DND-41 (cell line): Measurements from ENCODE around the gene TGFB1.
"Not testable (repeated sequence)": the region's sequence is repeated elsewhere in the genome, so short reads cannot be mapped to it uniquely, and the experiment has no call there.

Experiments
- ATAC-seq: fragments of 200-7000 bp; cut with Tn5 transposase; 3 replicates; pipeline ENCODE4 v1.9.1; 2021; ENCODE audit warnings: low read depth; ENCODE audit not compliant: insufficient read depth
- DNase-seq: peaks from one replicate; pipeline ENCODE4 v3.0.0-alpha.2; 2020
- H2AFZ ChIP-seq: 2 replicates; pipeline ENCODE4 v1.6.0; 2012; ENCODE audit warnings: low read depth, low read length
- H3K27ac ChIP-seq: 2 replicates; pipeline ENCODE4 v1.5.1; 2012; ENCODE audit warnings: low read length, inconsistent platforms
- H3K27me3 ChIP-seq: fragments of 200-600 bp; sonication (generic); 2 replicates; pipeline ENCODE4 v1.6.0; 2012; ENCODE audit warnings: low read length, mild to moderate bottlenecking, inconsistent platforms; ENCODE audit not compliant: insufficient read depth, poor library complexity
- H3K36me3 ChIP-seq: 2 replicates; pipeline ENCODE4 v1.5.1; 2012; ENCODE audit warnings: low read length, inconsistent platforms; ENCODE audit not compliant: insufficient read depth
- H3K4me1 ChIP-seq: 2 replicates; pipeline ENCODE4 v1.5.1; 2012; ENCODE audit warnings: mild to moderate bottlenecking, low read length; ENCODE audit not compliant: insufficient read depth
- H3K4me2 ChIP-seq: 2 replicates; pipeline ENCODE4 v1.6.0; 2012; ENCODE audit warnings: mild to moderate bottlenecking, moderate library complexity, low read length, inconsistent platforms; ENCODE audit not compliant: insufficient read depth
- H3K4me3 ChIP-seq, 2 experiments: fragments of 200-600 bp in 1 of 2; shearing (Covaris generic) in 1 of 2; 2 replicates each; pipeline ENCODE4 v1.5.1; 2012 to 2016; ENCODE audit warnings: inconsistent platforms in 2 of 2, low read length in 2 of 2, mild to moderate bottlenecking in 2 of 2, low read depth in 1 of 2, moderate library complexity in 1 of 2
- H3K79me2 ChIP-seq: 2 replicates; pipeline ENCODE4 v1.6.0; 2012; ENCODE audit warnings: low read length, inconsistent platforms; ENCODE audit not compliant: insufficient read depth
- H3K9ac ChIP-seq: 2 replicates; pipeline ENCODE4 v1.6.0; 2012; ENCODE audit warnings: low read depth, mild to moderate bottlenecking, inconsistent platforms, low read length, moderate library complexity
- H3K9me3 ChIP-seq: 2 replicates; pipeline ENCODE4 v1.5.1; 2012; ENCODE audit warnings: low read length, moderate library complexity, mild to moderate bottlenecking, inconsistent platforms; ENCODE audit not compliant: insufficient read depth, severe bottlenecking
- H4K20me1 ChIP-seq: 2 replicates; pipeline ENCODE4 v1.6.0; 2012; ENCODE audit warnings: low read length; ENCODE audit not compliant: insufficient read depth
- CTCF ChIP-seq: IDR thresholded peaks from 2 replicates; pipeline ENCODE4 v1.5.1; 2012; ENCODE audit warnings: borderline replicate concordance, low read length, moderate library complexity, mild to moderate bottlenecking; ENCODE audit not compliant: poor library complexity, severe bottlenecking; ENCODE audit errors: extremely low read depth
- EZH2 ChIP-seq: IDR thresholded peaks from 3 replicates; pipeline ENCODE4 v1.6.1; 2012; ENCODE audit warnings: borderline replicate concordance, low read depth, mild to moderate bottlenecking, moderate library complexity, low read length, inconsistent platforms; ENCODE audit not compliant: severe bottlenecking

The TGFB1 gene

GRCh38 chr19:41392775-41393174 lies 39.1 kb upstream of the TGFB1 start:
- no peak overlapping the region for H3K27ac ChIP-seq
- peaks cover 33% of the 10 kb centered on the region for H3K79me2 ChIP-seq
- no peaks in the 10 kb centered on the region for H3K9me3 ChIP-seq
- H3K4me3 ChIP-seq: no peak overlapping the region
- no peak overlapping the region for H3K9ac ChIP-seq
- ATAC-seq (no peak), DNase-seq (no peak)
- H3K4me2 ChIP-seq: no peak overlapping the region
- peaks cover 17% of the 10 kb centered on the region for H3K4me1 ChIP-seq
- no peaks in the 10 kb centered on the region for H3K27me3 ChIP-seq
- peaks cover 7% of the 10 kb centered on the region; the same call in 1 of the 2 replicates for H4K20me1 ChIP-seq
- H2AFZ ChIP-seq: no peak overlapping the region
- H3K36me3 ChIP-seq: peaks cover 44% of the 10 kb centered on the region
- TF ChIP-seq CTCF (no peak), EZH2 (no peak)

DNA sequence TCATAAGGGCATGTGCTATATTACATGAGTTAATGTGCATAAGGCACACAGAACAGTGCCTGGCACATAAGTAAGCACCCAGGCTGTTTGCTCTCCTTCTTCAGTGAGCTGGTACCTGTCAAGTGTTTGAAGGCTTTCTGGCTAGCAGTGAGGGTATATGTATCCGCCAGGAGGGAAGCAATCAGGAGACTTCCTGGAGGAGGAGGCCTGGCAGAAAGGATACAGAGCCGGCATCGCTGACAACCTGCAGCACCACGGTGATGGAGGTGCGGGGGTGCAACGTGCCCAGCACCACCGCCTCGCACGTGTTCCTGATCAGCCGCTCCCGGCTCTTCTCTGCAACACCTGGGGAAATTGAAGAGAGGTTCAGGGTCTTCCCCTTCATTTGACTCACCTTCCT lies 37.9 kb upstream of the TGFB1 start:
- Histone ChIP-seq H3K4me2 (no peak overlapping the region), H3K4me1 (peaks cover 17% of the 10 kb centered on the region), H2AFZ (no peak overlapping the region), H3K27me3 (no peaks in the 10 kb centered on the region), H3K27ac (no peak overlapping the region), H4K20me1 (peaks cover 7% of the 10 kb centered on the region; the same call in 1 of the 2 replicates), H3K4me3 (no peak overlapping the region), H3K79me2 (peaks cover 26% of the 10 kb centered on the region), H3K36me3 (peaks cover 55% of the 10 kb centered on the region), H3K9me3 (no peaks in the 10 kb centered on the region), H3K9ac (no peak overlapping the region)
- TF ChIP-seq EZH2 (no peak), CTCF (no peak)
- ATAC-seq (no peak), DNase-seq (no peak)

GRCh38 chr19:41386442-41386841 lies 32.7 kb upstream of the TGFB1 start:
- no peak overlapping the region for H3K9ac ChIP-seq
- ATAC-seq: no peak
- H3K9me3 ChIP-seq: no peaks in the 10 kb centered on the region
- no peaks in the 10 kb centered on the region for H3K27me3 ChIP-seq
- no peaks in the 10 kb centered on the region; the same call in 1 of the 2 replicates for H4K20me1 ChIP-seq
- TF ChIP-seq CTCF (no peak), EZH2 (no peak)
- H3K4me1 ChIP-seq: no peaks in the 10 kb centered on the region
- peaks cover 69% of the 10 kb centered on the region for H3K36me3 ChIP-seq
- H3K27ac ChIP-seq: no peak overlapping the region
- H2AFZ ChIP-seq: no peak overlapping the region
- H3K4me2 ChIP-seq: no peak overlapping the region
- H3K79me2 ChIP-seq: no peaks in the 10 kb centered on the region
- DNase-seq: no peak
- H3K4me3 ChIP-seq: no peak overlapping the region

DNA sequence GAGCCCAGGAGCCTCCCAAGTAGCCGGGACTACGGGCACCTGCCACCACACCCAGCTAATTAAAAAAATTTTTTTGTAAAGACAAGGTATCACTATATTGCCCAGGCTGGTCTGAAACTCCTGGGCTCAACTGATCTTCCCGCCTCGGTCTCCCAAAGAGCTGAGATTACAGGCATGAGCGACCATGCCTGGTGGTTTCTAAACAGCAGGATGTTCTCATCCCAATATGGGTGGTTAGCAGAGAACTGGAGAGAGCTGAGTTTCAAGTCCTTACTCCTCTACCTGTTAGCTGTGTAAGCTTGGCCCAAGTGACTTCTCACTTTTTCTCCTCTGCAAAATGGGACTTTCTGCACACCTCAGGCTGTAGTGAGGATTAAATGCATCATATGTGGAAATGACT lies 30.6 kb upstream of the TGFB1 start:
- no peaks in the 10 kb centered on the region for H3K79me2 ChIP-seq
- H2AFZ ChIP-seq: no peak overlapping the region
- H3K9me3 ChIP-seq: no peaks in the 10 kb centered on the region
- ATAC-seq (no peak), DNase-seq (no peak)
- no peak for TF ChIP-seq CTCF
- H3K36me3 ChIP-seq: peaks cover 50% of the 10 kb centered on the region
- no peak overlapping the region for H3K9ac ChIP-seq
- no peak overlapping the region for H3K4me3 ChIP-seq
- no peak overlapping the region for H3K4me2 ChIP-seq
- H3K27me3 ChIP-seq: no peaks in the 10 kb centered on the region
- no peaks in the 10 kb centered on the region; the same call in 1 of the 2 replicates for H4K20me1 ChIP-seq
- no peak overlapping the region for H3K27ac ChIP-seq
- no peaks in the 10 kb centered on the region for H3K4me1 ChIP-seq

DNA sequence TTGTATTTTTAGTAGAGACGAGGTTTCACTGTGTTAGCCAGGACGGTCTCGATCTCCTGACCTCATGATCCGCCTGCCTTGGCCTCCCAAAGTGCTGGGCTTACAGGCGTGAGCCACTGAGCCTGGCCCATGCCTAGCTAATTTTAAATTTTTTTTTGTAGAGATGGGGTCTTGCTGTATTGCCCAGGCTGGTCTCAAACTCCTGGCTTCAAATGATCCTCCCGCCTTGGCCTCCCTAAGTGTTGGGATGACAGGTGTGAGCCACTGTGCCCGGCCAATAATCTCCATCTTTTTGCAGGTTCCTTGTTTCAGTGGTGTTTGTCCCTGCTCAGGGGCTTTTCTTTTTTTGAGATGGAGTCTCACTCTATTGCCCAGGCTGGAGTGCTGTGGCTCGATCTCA lies 27.8 kb upstream of the TGFB1 start:
- H3K36me3 ChIP-seq: peaks cover 25% of the 10 kb centered on the region
- H2AFZ ChIP-seq, H3K27ac ChIP-seq, H3K9ac ChIP-seq, H3K27me3 ChIP-seq, ATAC-seq, H3K4me2 ChIP-seq, H3K9me3 ChIP-seq, H3K4me1 ChIP-seq, H3K4me3 ChIP-seq, H4K20me1 ChIP-seq, H3K79me2 ChIP-seq, DNase-seq: not testable (repeated sequence)
